GM19395 (cell line): ENCODE results near the gene GPR161.

Source experiments
- ATAC-seq: cut with Tn5 transposase; IDR thresholded peaks from one replicate; pipeline ENCODE4 v1.9.1; 2021; ENCODE audit warnings: mild to moderate bottlenecking, moderate library complexity; ENCODE audit not compliant: unreplicated experiment

GPR161 gene

GRCh38 chr1:168050880-168051279 lies 85.8 kb downstream of the GPR161 start:
- ATAC-seq, result no peak

GRCh38 chr1:168050307-168050706 lies 86.4 kb downstream of the GPR161 start:
- ATAC-seq, result no peak

GRCh38 chr1:168045311-168045710 lies 91.4 kb downstream of the GPR161 start:
- ATAC-seq, result no peak

- ATAC-seq, result no peak
Observed at GRCh38 chr1:168042362-168042761, 94.4 kb downstream of the GPR161 start.

- no peak for ATAC-seq
Observed at GRCh38 chr1:168035345-168035744, 101.4 kb downstream of the GPR161 start.

GRCh38 chr1:168032029-168032428 lies 104.7 kb downstream of the GPR161 start:
- no peak for ATAC-seq

GRCh38 chr1:168031627-168032026 lies 105.1 kb downstream of the GPR161 start:
- no peak for ATAC-seq

GRCh38 chr1:168031198-168031597 lies 105.5 kb downstream of the GPR161 start:
- ATAC-seq, result no peak
